Measurements from ENCODE around the gene BOC. TPM values are rescaled to one million over a fixed set of nuclear protein-coding genes. Genes with fewer than 3 reads are reported as not detected.

BOC gene
- total and polyA plus RNA-seq, 2 experiments from 2014 or later = 2.1 to 4.1 TPM

DNA sequence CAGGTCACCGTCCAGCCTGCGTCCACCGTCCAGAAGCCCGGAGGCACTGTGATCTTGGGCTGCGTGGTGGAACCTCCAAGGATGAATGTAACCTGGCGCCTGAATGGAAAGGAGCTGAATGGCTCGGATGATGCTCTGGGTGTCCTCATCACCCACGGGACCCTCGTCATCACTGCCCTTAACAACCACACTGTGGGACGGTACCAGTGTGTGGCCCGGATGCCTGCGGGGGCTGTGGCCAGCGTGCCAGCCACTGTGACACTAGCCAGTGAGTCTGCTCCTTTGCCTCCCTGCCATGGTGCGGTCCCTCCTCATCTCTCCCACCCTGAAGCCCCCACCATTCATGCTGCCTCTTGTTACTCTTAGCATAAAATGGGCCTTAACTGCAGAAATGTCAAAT lies 39.2 kb downstream of the BOC start:
- H2AFZ ChIP-seq = no peak overlapping the region
- H3K36me3 ChIP-seq (ENCODE audit: insufficient read depth) = no peaks in the 10 kb centered on the region
- H4K20me1 ChIP-seq (replicated peaks; ENCODE audit: insufficient read depth) = no peaks in the 10 kb centered on the region
- no peak overlapping the region for H3K4me2 ChIP-seq
- Mint-ChIP-seq H3K9me3 (no peaks in the 10 kb centered on the region), H3K27me3 (ENCODE audit: insufficient read depth, low read depth, poor library complexity) (peaks cover 3% of the 10 kb centered on the region), H3K4me3 (no peak overlapping the region), H3K4me1 (peaks cover 43% of the 10 kb centered on the region), H3K36me3 (ENCODE audit: low read depth) (no peaks in the 10 kb centered on the region; the same call in 2 of the 3 replicates), H3K27ac (no peak overlapping the region)
- H3K27ac ChIP-seq (ENCODE audit: low read depth) = no peak overlapping the region
- H3K27me3 ChIP-seq (ENCODE audit: insufficient read depth) = no peaks in the 10 kb centered on the region
- H3K79me2 ChIP-seq (replicated peaks; ENCODE audit: insufficient read depth) = no peaks in the 10 kb centered on the region
- H3K4me1 ChIP-seq (ENCODE audit: insufficient read depth) = peaks cover 23% of the 10 kb centered on the region
- TF ChIP-seq CTCF (conservative IDR thresholded peaks at IDR 0.05; ENCODE audit: low read depth in 2 of 2) = no peak
- TF ChIP-seq NANOG (IDR thresholded peaks at IDR 0.05; ENCODE audit: borderline replicate concordance) = no peak
- TF ChIP-seq STAT1 (IDR thresholded peaks at IDR 0.05; ENCODE audit: unreplicated experiment) = no peak
- TF ChIP-seq EZH2phosphoT487 (IDR thresholded peaks at IDR 0.05; ENCODE audit: unreplicated experiment) = no peak
- no peak for TF ChIP-seq JUNB (IDR thresholded peaks at IDR 0.05; ENCODE audit: unreplicated experiment)
- TF ChIP-seq EZH2 (IDR thresholded peaks at IDR 0.05; ENCODE audit: low read depth, unreplicated experiment) = no peak
- no peak for TF ChIP-seq REST (IDR thresholded peaks at IDR 0.05; ENCODE audit: unreplicated experiment)
- TF ChIP-seq, protein P1, sequence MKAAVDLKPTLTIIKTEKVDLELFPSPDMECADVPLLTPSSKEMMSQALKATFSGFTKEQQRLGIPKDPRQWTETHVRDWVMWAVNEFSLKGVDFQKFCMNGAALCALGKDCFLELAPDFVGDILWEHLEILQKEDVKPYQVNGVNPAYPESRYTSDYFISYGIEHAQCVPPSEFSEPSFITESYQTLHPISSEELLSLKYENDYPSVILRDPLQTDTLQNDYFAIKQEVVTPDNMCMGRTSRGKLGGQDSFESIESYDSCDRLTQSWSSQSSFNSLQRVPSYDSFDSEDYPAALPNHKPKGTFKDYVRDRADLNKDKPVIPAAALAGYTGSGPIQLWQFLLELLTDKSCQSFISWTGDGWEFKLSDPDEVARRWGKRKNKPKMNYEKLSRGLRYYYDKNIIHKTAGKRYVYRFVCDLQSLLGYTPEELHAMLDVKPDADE (IDR thresholded peaks at IDR 0.05) = no peak
- TF ChIP-seq CREB1 (CRISPR knock-in tag; IDR thresholded peaks at IDR 0.05; ENCODE audit: low read depth) = no peak
- no peak for TF ChIP-seq ZNF114 (CRISPR knock-in tag; IDR thresholded peaks at IDR 0.05)
- no peak for TF ChIP-seq POLR2AphosphoS5 (IDR thresholded peaks at IDR 0.05; ENCODE audit: low read depth)
- TF ChIP-seq ZNF331 (CRISPR knock-in tag; IDR thresholded peaks at IDR 0.05; ENCODE audit: low read depth) = no peak
- TF ChIP-seq, protein P2, sequence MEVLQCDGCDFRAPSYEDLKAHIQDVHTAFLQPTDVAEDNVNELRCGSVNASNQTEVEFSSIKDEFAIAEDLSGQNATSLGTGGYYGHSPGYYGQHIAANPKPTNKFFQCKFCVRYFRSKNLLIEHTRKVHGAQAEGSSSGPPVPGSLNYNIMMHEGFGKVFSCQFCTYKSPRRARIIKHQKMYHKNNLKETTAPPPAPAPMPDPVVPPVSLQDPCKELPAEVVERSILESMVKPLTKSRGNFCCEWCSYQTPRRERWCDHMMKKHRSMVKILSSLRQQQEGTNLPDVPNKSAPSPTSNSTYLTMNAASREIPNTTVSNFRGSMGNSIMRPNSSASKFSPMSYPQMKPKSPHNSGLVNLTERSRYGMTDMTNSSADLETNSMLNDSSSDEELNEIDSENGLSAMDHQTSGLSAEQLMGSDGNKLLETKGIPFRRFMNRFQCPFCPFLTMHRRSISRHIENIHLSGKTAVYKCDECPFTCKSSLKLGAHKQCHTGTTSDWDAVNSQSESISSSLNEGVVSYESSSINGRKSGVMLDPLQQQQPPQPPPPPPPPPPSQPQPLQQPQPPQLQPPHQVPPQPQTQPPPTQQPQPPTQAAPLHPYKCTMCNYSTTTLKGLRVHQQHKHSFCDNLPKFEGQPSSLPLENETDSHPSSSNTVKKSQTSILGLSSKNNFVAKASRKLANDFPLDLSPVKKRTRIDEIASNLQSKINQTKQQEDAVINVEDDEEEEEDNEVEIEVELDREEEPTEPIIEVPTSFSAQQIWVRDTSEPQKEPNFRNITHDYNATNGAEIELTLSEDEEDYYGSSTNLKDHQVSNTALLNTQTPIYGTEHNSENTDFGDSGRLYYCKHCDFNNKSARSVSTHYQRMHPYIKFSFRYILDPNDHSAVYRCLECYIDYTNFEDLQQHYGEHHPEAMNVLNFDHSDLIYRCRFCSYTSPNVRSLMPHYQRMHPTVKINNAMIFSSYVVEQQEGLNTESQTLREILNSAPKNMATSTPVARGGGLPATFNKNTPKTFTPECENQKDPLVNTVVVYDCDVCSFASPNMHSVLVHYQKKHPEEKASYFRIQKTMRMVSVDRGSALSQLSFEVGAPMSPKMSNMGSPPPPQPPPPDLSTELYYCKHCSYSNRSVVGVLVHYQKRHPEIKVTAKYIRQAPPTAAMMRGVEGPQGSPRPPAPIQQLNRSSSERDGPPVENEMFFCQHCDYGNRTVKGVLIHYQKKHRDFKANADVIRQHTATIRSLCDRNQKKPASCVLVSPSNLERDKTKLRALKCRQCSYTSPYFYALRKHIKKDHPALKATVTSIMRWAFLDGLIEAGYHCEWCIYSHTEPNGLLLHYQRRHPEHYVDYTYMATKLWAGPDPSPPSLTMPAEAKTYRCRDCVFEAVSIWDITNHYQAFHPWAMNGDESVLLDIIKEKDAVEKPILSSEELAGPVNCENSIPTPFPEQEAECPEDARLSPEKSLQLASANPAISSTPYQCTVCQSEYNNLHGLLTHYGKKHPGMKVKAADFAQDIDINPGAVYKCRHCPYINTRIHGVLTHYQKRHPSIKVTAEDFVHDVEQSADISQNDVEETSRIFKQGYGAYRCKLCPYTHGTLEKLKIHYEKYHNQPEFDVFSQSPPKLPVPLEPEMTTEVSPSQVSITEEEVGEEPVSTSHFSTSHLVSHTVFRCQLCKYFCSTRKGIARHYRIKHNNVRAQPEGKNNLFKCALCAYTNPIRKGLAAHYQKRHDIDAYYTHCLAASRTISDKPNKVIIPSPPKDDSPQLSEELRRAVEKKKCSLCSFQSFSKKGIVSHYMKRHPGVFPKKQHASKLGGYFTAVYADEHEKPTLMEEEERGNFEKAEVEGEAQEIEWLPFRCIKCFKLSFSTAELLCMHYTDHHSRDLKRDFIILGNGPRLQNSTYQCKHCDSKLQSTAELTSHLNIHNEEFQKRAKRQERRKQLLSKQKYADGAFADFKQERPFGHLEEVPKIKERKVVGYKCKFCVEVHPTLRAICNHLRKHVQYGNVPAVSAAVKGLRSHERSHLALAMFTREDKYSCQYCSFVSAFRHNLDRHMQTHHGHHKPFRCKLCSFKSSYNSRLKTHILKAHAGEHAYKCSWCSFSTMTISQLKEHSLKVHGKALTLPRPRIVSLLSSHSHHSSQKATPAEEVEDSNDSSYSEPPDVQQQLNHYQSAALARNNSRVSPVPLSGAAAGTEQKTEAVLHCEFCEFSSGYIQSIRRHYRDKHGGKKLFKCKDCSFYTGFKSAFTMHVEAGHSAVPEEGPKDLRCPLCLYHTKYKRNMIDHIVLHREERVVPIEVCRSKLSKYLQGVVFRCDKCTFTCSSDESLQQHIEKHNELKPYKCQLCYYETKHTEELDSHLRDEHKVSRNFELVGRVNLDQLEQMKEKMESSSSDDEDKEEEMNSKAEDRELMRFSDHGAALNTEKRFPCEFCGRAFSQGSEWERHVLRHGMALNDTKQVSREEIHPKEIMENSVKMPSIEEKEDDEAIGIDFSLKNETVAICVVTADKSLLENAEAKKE (CRISPR knock-in tag; IDR thresholded peaks at IDR 0.05) = no peak
- ATAC-seq (no peak), DNase-seq (ENCODE audit: low spot score) (no peak)
- no peaks in the 10 kb centered on the region for H3K9me2 ChIP-seq (ENCODE audit: insufficient read depth)
- H3K4me3 ChIP-seq = no peak overlapping the region
- no peaks in the 10 kb centered on the region for H3F3A ChIP-seq (replicated peaks; ENCODE audit: low read depth)
